GM19328 (cell line): ENCODE data around the gene FANCL.
"Not testable (repeated sequence)": the region's sequence is repeated elsewhere in the genome, so short reads cannot be mapped to it uniquely, and the experiment has no call there.

Experiments
- ATAC-seq: cut with Tn5 transposase; IDR thresholded peaks from one replicate; pipeline ENCODE4 v1.9.1; 2021; ENCODE audit warnings: mild to moderate bottlenecking, moderate library complexity; ENCODE audit not compliant: unreplicated experiment

Gene FANCL

GRCh38 chr2:58207189-58207588, 33.9 kb downstream of the FANCL start:
- ATAC-seq, result no peak

- no peak for ATAC-seq
These were observed 34.3 kb downstream of the FANCL start for GRCh38 chr2:58206785-58207184.

- no peak for ATAC-seq
These were observed 36.7 kb downstream of the FANCL start for GRCh38 chr2:58204195-58204959.

GRCh38 chr2:58203018-58203417, 38.1 kb downstream of the FANCL start:
- no peak for ATAC-seq

GRCh38 chr2:58202404-58202803, 38.7 kb downstream of the FANCL start:
- no peak for ATAC-seq

GRCh38 chr2:58197894-58198293, 43.2 kb downstream of the FANCL start:
- no peak for ATAC-seq

- ATAC-seq, result no peak
These were observed 45.5 kb downstream of the FANCL start for GRCh38 chr2:58195662-58196061.

GRCh38 chr2:58194458-58194857, 46.7 kb downstream of the FANCL start:
- ATAC-seq, result no peak

- ATAC-seq, result not testable (repeated sequence)
These were observed 54.1 kb downstream of the FANCL start for GRCh38 chr2:58187022-58187421.

GRCh38 chr2:58186501-58186900, 54.6 kb downstream of the FANCL start:
- no peak for ATAC-seq

- ATAC-seq, result no peak
These were observed 58.6 kb downstream of the FANCL start for GRCh38 chr2:58182527-58182926.

GRCh38 chr2:58180635-58181034, 60.5 kb downstream of the FANCL start:
- no peak for ATAC-seq

GRCh38 chr2:58180175-58180574, 61.0 kb downstream of the FANCL start:
- not testable (repeated sequence) for ATAC-seq

- ATAC-seq, result not testable (repeated sequence)
These were observed 63.9 kb downstream of the FANCL start for GRCh38 chr2:58177187-58177586.

- not testable (repeated sequence) for ATAC-seq
These were observed 69.3 kb downstream of the FANCL start for GRCh38 chr2:58171831-58172230.

GRCh38 chr2:58170334-58170933, 70.7 kb downstream of the FANCL start:
- ATAC-seq, result not testable (repeated sequence)

GRCh38 chr2:58169845-58170244, 71.3 kb downstream of the FANCL start:
- not testable (repeated sequence) for ATAC-seq

GRCh38 chr2:58168130-58168529, 73.0 kb downstream of the FANCL start:
- ATAC-seq, result not testable (repeated sequence)

GRCh38 chr2:58163913-58164312, 77.2 kb downstream of the FANCL start:
- ATAC-seq, result no peak

- no peak for ATAC-seq
These were observed 82.6 kb downstream of the FANCL start for GRCh38 chr2:58158481-58158880.

GRCh38 chr2:58157754-58158153, 83.4 kb downstream of the FANCL start:
- ATAC-seq, result no peak

- ATAC-seq, result no peak
These were observed 84.3 kb downstream of the FANCL start for GRCh38 chr2:58156780-58157179.
